Measurements from ENCODE around the gene KLC3.

Gene KLC3

GRCh38 chr19:45340232-45340898, at the start of gene KLC3:
KLC3 (plus strand) TSS chr19:45340750; CDS start chr19:45345542, 4,792 bp downstream.
- peak within 1 kb of the TSS; percentile 36 for H3K4me3 ChIP-seq (ENCODE audit: insufficient read length, low read depth)
- DNase-seq (ENCODE audit: low read depth, low spot score) = no peak
- H3K4me1 ChIP-seq (ENCODE audit: insufficient read depth, insufficient read length) = no peaks in the 10 kb centered on the region
- no peaks in the 10 kb centered on the region for H3K9me3 ChIP-seq (ENCODE audit: insufficient read depth, low read length)
- H3K27me3 ChIP-seq (ENCODE audit: insufficient read depth, insufficient read length) = peaks cover 36% of the 10 kb centered on the region
- TF ChIP-seq ZNF274 (IDR thresholded peaks at IDR 0.05; ENCODE audit: low read depth, low read length) (no peak), YY1 (IDR thresholded peaks at IDR 0.05; ENCODE audit: insufficient read depth, insufficient read length) (no peak), SUZ12 (IDR thresholded peaks at IDR 0.05; ENCODE audit: extremely low read depth, insufficient read depth, insufficient read length) (no peak)
- peak within 1 kb of the TSS; percentile 42 for H3K9ac ChIP-seq (ENCODE audit: insufficient read length, low read depth)
- H3K36me3 ChIP-seq (ENCODE audit: insufficient read depth, insufficient read length, low read length) = no peaks in the 10 kb centered on the region

- H3K4me1 ChIP-seq (ENCODE audit: insufficient read depth, insufficient read length) = no peaks in the 10 kb centered on the region
- no peak overlapping the region for H3K4me3 ChIP-seq (ENCODE audit: insufficient read length, low read depth)
- TF ChIP-seq ZNF274 (IDR thresholded peaks at IDR 0.05; ENCODE audit: low read depth, low read length) (no peak), SUZ12 (IDR thresholded peaks at IDR 0.05; ENCODE audit: extremely low read depth, insufficient read depth, insufficient read length) (no peak), YY1 (IDR thresholded peaks at IDR 0.05; ENCODE audit: insufficient read depth, insufficient read length) (no peak)
- no peak overlapping the region for H3K9ac ChIP-seq (ENCODE audit: insufficient read length, low read depth)
- H3K36me3 ChIP-seq (ENCODE audit: insufficient read depth, insufficient read length, low read length) = peaks cover 22% of the 10 kb centered on the region
- no peak for DNase-seq (ENCODE audit: low read depth, low spot score)
- H3K9me3 ChIP-seq (ENCODE audit: insufficient read depth, low read length) = no peaks in the 10 kb centered on the region
- no peaks in the 10 kb centered on the region for H3K27me3 ChIP-seq (ENCODE audit: insufficient read depth, insufficient read length)
Measured at GRCh38 chr19:45291834-45292233, 48.7 kb upstream of the KLC3 start.

- TF ChIP-seq ZNF274 (IDR thresholded peaks at IDR 0.05; ENCODE audit: low read depth, low read length) = no peak
- TF ChIP-seq YY1 (IDR thresholded peaks at IDR 0.05; ENCODE audit: insufficient read depth, insufficient read length) = no peak
- no peak for TF ChIP-seq SUZ12 (IDR thresholded peaks at IDR 0.05; ENCODE audit: extremely low read depth, insufficient read depth, insufficient read length)
- no peaks in the 10 kb centered on the region for H3K9me3 ChIP-seq (ENCODE audit: insufficient read depth, low read length)
- no peak overlapping the region for H3K4me3 ChIP-seq (ENCODE audit: insufficient read length, low read depth)
- peaks cover 21% of the 10 kb centered on the region for H3K36me3 ChIP-seq (ENCODE audit: insufficient read depth, insufficient read length, low read length)
- no peak overlapping the region for H3K9ac ChIP-seq (ENCODE audit: insufficient read length, low read depth)
- H3K27me3 ChIP-seq (ENCODE audit: insufficient read depth, insufficient read length) = no peaks in the 10 kb centered on the region
- H3K4me1 ChIP-seq (ENCODE audit: insufficient read depth, insufficient read length) = no peaks in the 10 kb centered on the region
- DNase-seq (ENCODE audit: low read depth, low spot score) = no peak
Measured at GRCh38 chr19:45293682-45294081, 46.9 kb upstream of the KLC3 start.

- peaks cover 24% of the 10 kb centered on the region for H3K36me3 ChIP-seq (ENCODE audit: insufficient read depth, insufficient read length, low read length)
- H3K4me3 ChIP-seq (ENCODE audit: insufficient read length, low read depth) = no peak overlapping the region
- DNase-seq (ENCODE audit: low read depth, low spot score) = no peak
- H3K27me3 ChIP-seq (ENCODE audit: insufficient read depth, insufficient read length) = no peaks in the 10 kb centered on the region
- no peak overlapping the region for H3K9ac ChIP-seq (ENCODE audit: insufficient read length, low read depth)
- TF ChIP-seq SUZ12 (IDR thresholded peaks at IDR 0.05; ENCODE audit: extremely low read depth, insufficient read depth, insufficient read length) = no peak
- no peak for TF ChIP-seq ZNF274 (IDR thresholded peaks at IDR 0.05; ENCODE audit: low read depth, low read length)
- no peak for TF ChIP-seq YY1 (IDR thresholded peaks at IDR 0.05; ENCODE audit: insufficient read depth, insufficient read length)
- no peaks in the 10 kb centered on the region for H3K4me1 ChIP-seq (ENCODE audit: insufficient read depth, insufficient read length)
- H3K9me3 ChIP-seq (ENCODE audit: insufficient read depth, low read length) = no peaks in the 10 kb centered on the region
Measured at GRCh38 chr19:45294291-45295029, 46.1 kb upstream of the KLC3 start.

- Histone ChIP-seq H3K36me3 (ENCODE audit: insufficient read depth, insufficient read length, low read length) (peaks cover 21% of the 10 kb centered on the region), H3K9me3 (ENCODE audit: insufficient read depth, low read length) (no peaks in the 10 kb centered on the region), H3K9ac (ENCODE audit: insufficient read length, low read depth) (no peak overlapping the region), H3K4me1 (ENCODE audit: insufficient read depth, insufficient read length) (no peaks in the 10 kb centered on the region), H3K27me3 (ENCODE audit: insufficient read depth, insufficient read length) (no peaks in the 10 kb centered on the region), H3K4me3 (ENCODE audit: insufficient read length, low read depth) (no peak overlapping the region)
- TF ChIP-seq YY1 (IDR thresholded peaks at IDR 0.05; ENCODE audit: insufficient read depth, insufficient read length) = no peak
- DNase-seq (ENCODE audit: low read depth, low spot score) = no peak
Measured at GRCh38 chr19:45295873-45296272, 44.7 kb upstream of the KLC3 start.

- TF ChIP-seq ZNF274 (IDR thresholded peaks at IDR 0.05; ENCODE audit: low read depth, low read length) (no peak), SUZ12 (IDR thresholded peaks at IDR 0.05; ENCODE audit: extremely low read depth, insufficient read depth, insufficient read length) (no peak), YY1 (IDR thresholded peaks at IDR 0.05; ENCODE audit: insufficient read depth, insufficient read length) (no peak)
- Histone ChIP-seq H3K9me3 (ENCODE audit: insufficient read depth, low read length) (no peaks in the 10 kb centered on the region), H3K27me3 (ENCODE audit: insufficient read depth, insufficient read length) (no peaks in the 10 kb centered on the region), H3K9ac (ENCODE audit: insufficient read length, low read depth) (no peak overlapping the region), H3K36me3 (ENCODE audit: insufficient read depth, insufficient read length, low read length) (peaks cover 17% of the 10 kb centered on the region), H3K4me3 (ENCODE audit: insufficient read length, low read depth) (no peak overlapping the region), H3K4me1 (ENCODE audit: insufficient read depth, insufficient read length) (no peaks in the 10 kb centered on the region)
- DNase-seq (ENCODE audit: low read depth, low spot score) = no peak
Measured at GRCh38 chr19:45296355-45296754, 44.2 kb upstream of the KLC3 start.

GRCh38 chr19:45297674-45298073, 42.9 kb upstream of the KLC3 start:
- Histone ChIP-seq H3K4me3 (ENCODE audit: insufficient read length, low read depth) (no peak overlapping the region), H3K27me3 (ENCODE audit: insufficient read depth, insufficient read length) (no peaks in the 10 kb centered on the region), H3K9me3 (ENCODE audit: insufficient read depth, low read length) (no peaks in the 10 kb centered on the region), H3K9ac (ENCODE audit: insufficient read length, low read depth) (no peak overlapping the region), H3K36me3 (ENCODE audit: insufficient read depth, insufficient read length, low read length) (peaks cover 17% of the 10 kb centered on the region), H3K4me1 (ENCODE audit: insufficient read depth, insufficient read length) (no peaks in the 10 kb centered on the region)
- no peak for TF ChIP-seq YY1 (IDR thresholded peaks at IDR 0.05; ENCODE audit: insufficient read depth, insufficient read length)
- no peak for TF ChIP-seq SUZ12 (IDR thresholded peaks at IDR 0.05; ENCODE audit: extremely low read depth, insufficient read depth, insufficient read length)
- TF ChIP-seq ZNF274 (IDR thresholded peaks at IDR 0.05; ENCODE audit: low read depth, low read length) = no peak
- no peak for DNase-seq (ENCODE audit: low read depth, low spot score)
